Adipose tissue (tissue), 3 donors: ENCODE results near the gene FGFR1OP2. TPM values are rescaled to one million over a fixed set of nuclear protein-coding genes. Genes with fewer than 3 reads are reported as not detected.

ENCODE experiments used
- H3K27ac ChIP-seq: one replicate; pipeline ENCODE4 v1.5.1; 2013; ENCODE audit warnings: low read depth, low read length
- WGBS, 3 donors: extraction: QIAGEN DNeasy Blood & Tissue Kit; methylation state at CpG; one replicate each; pipeline ENCODE4 v1.1.7; 2013; 5-methylcytosine and 5-hydroxymethylcytosine counted together
- polyA plus RNA-seq, 3 donors: library from polyadenylated mRNA; stranded (reverse); fragments of 200-250 nt; gene quantifications; one replicate each; pipeline ENCODE4 v1.2.3, GENCODE V29; 2013
- donor health status: healthy with polysubstance abuse.
- donor health status: Bipolar disorder and iron deficiency.
- donor health status: healthy.

The FGFR1OP2 gene
- polyA plus RNA-seq, 3 donors: 9.4 to 60.4 (median 27.5) TPM

DNA sequence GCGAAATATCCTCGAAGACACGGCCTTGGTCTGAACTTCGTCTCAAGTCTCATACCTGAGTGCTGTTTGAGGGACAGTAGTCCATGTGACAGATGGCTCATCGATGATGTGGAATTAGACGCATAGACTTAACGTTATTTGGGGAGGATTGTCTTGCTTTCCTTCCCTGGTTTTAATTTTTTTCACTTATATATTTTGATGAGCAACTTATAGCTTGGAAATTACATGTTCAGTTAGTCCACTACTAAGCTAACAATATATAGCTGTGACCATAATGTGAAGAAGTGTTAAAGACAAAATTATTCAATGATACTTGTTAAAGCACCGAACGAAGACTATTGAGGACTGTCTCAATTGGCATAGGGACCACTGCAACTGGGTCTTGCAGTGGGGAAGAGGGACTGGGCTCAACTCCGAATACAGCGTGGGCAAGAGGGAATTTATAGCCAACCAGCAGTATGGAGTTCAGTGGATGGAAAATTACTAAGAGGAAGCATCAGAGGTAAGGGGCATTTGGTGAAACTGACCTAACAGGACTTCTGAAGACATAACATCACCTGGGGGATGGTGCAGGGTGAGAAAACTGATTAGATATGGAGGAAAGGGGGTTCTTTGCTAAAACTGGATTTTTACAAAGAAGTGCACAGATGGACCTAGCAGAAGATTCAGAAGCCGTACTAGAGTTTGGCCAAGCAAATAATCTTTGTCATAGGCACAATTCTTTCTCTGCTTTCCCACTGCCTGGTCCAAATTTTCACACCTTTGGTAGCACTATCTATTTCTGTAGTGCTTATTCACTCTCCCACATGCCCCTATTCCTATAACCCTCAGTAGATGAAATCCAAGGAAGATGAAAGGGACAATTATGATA lies 76.8 kb downstream of the FGFR1OP2 start:
- H3K27ac ChIP-seq: no peak overlapping the region
- 37 to 42% (median 40%) methylated on average over 12 of the region's 12 CpGs for WGBS, 3 donors

DNA sequence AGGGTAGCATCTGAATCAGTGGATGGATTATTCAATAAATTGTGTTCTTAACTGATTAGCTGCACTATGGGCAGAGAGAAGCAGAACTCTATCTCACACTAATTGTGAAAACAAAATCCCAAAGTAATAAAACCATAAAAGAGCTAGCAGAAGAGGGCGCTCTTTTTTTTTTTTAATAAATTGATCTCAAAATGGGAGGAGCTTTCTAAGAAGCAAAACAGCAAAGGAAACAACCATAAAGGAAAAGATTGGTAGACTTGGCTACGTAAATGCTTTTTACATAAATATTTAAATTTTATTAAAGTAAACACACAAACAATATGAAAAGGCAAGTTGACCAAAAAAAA lies 77.4 kb downstream of the FGFR1OP2 start:
- no peak overlapping the region for H3K27ac ChIP-seq
- 1 to 7% (median 5%) methylated on average over 2 of the region's 2 CpGs for WGBS, 3 donors

Other genes with a start within 250 kb of the FGFR1OP2 start
- gene ITPR2, start 105.3 kb upstream of the FGFR1OP2 start, polyA plus RNA-seq: 10 to 100 TPM in 1 of 3 donors, 1 to 10 TPM in 2; 2.8 to 15.5 (median 4.7) TPM
- gene INTS13, start 489 bp upstream of the FGFR1OP2 start, polyA plus RNA-seq: 10 to 100 TPM in 1 of 3 donors, 1 to 10 TPM in 2; 9.7 to 26.0 (median 9.8) TPM
- gene TM7SF3, start 75.9 kb downstream of the FGFR1OP2 start, polyA plus RNA-seq: 10 to 100 TPM; 24.9 to 43.8 (median 42.0) TPM
- gene MED21, start 84.1 kb downstream of the FGFR1OP2 start, polyA plus RNA-seq: 10 to 100 TPM in 2 of 3 donors, 1 to 10 TPM in 1; 9.9 to 31.3 (median 15.3) TPM
- not detected for gene C12orf71, start 144.1 kb downstream of the FGFR1OP2 start, polyA plus RNA-seq